OCI-LY7 (cell line): Measurements from ENCODE around the gene HEMGN. TPM values are rescaled to one million over a fixed set of nuclear protein-coding genes. Genes with fewer than 3 reads are reported as not detected.
A peak's percentile ranks its signal among the peaks of the same experiment; 100 is the strongest.

Experiments
- BruUV-seq: library from RNA; stranded (reverse); fragments of 400-500 nt; replicated peaks from 2 replicates; lab custom pipeline; 2021; lab: Mats Ljungman, UMichigan
- CTCF ChIA-PET: fragments of 300-600 bp; sonication (Branson Sonifier 250); formaldehyde crosslinking; loops from one replicate; lab custom pipeline; 2022; ENCODE audit warnings: antibody characterized with exemption; ENCODE audit not compliant: unreplicated experiment; lab: Charles Lee
- POLR2A ChIA-PET: fragments of 300-600 bp; sonication (Branson Sonifier 250); formaldehyde crosslinking; loops from one replicate; lab custom pipeline; 2022; ENCODE audit warnings: antibody characterized with exemption; lab: Charles Lee
- DNase-seq: peaks from one replicate; pipeline ENCODE4 v3.0.0-alpha.2; 2015; ENCODE audit warnings: low spot score
- H2AFZ ChIP-seq: fragments of 200-600 bp; sonication (generic), shearing (Covaris generic); 2 replicates; pipeline ENCODE4 v1.6.1; 2014; ENCODE audit warnings: mild to moderate bottlenecking, antibody characterized with exemption, low read length, moderate library complexity
- H3K27ac ChIP-seq: fragments of 200-600 bp; sonication (generic); 2 replicates; pipeline ENCODE4 v1.5.1; 2014; ENCODE audit warnings: mixed run types, low read depth, mild to moderate bottlenecking, moderate library complexity, low read length, inconsistent platforms; ENCODE audit not compliant: poor library complexity, severe bottlenecking
- H3K36me3 ChIP-seq: fragments of 200-600 bp; sonication (generic); 2 replicates; pipeline ENCODE4 v1.6.1; 2014; ENCODE audit warnings: mild to moderate bottlenecking, antibody characterized with exemption, low read length, moderate library complexity, mixed read lengths; ENCODE audit not compliant: insufficient read depth
- H3K4me1 ChIP-seq: fragments of 200-600 bp; sonication (generic); 2 replicates; pipeline ENCODE4 v1.5.1; 2014; ENCODE audit warnings: mild to moderate bottlenecking, low read length; ENCODE audit not compliant: insufficient read depth, poor library complexity, severe bottlenecking
- H3K4me2 ChIP-seq: fragments of 200-600 bp; sonication (generic); 2 replicates; pipeline ENCODE4 v1.6.1; 2014; ENCODE audit warnings: mild to moderate bottlenecking, low read length
- H3K4me3 ChIP-seq: fragments of 200-600 bp; sonication (generic); 2 replicates; pipeline ENCODE4 v1.5.1; 2014; ENCODE audit warnings: mild to moderate bottlenecking, low read depth, low read length; ENCODE audit not compliant: poor library complexity, severe bottlenecking
- H3K79me2 ChIP-seq: fragments of 200-600 bp; sonication (generic); 2 replicates; pipeline ENCODE4 v1.6.1; 2016; ENCODE audit warnings: low read depth, mild to moderate bottlenecking, low read length, moderate library complexity, mixed read lengths; ENCODE audit not compliant: insufficient read depth
- H3K9me2 ChIP-seq: fragments of 200-600 bp; sonication (generic); 2 replicates; pipeline ENCODE4 v1.6.1; 2016; ENCODE audit warnings: mild to moderate bottlenecking, low read length, mixed read lengths; ENCODE audit not compliant: insufficient read depth
- H3K9me3 ChIP-seq: fragments of 200-600 bp; sonication (generic); 2 replicates; pipeline ENCODE4 v1.6.1; 2014; ENCODE audit warnings: mild to moderate bottlenecking, mixed run types, low read length, mixed read lengths
- H4K20me1 ChIP-seq: fragments of 200-600 bp; sonication (generic); 2 replicates; pipeline ENCODE4 v1.6.1; 2014; ENCODE audit warnings: mild to moderate bottlenecking, antibody characterized with exemption, low read length, moderate library complexity, mixed read lengths; ENCODE audit not compliant: insufficient read depth
- EZH2phosphoT487 ChIP-seq: fragments of 200-600 bp; sonication (generic); IDR thresholded peaks from 2 replicates; pipeline ENCODE4 v1.6.1; 2018; ENCODE audit warnings: low read depth, borderline replicate concordance, mild to moderate bottlenecking, mixed run types, antibody characterized with exemption, low read length, moderate library complexity, mixed read lengths
- intact Hi-C: fragments of 100-400 bp; cut with micrococcal nuclease; formaldehyde crosslinking; loops from one replicate; pipeline ENCODE4 v1.10.0; 2022; ENCODE audit not compliant: unreplicated experiment
- total RNA-seq, 2 experiments: library from RNA; depleted of rRNA in 1 of 2; stranded (reverse); fragments of >200 nt in 1 of 2; shearing (Covaris generic) in 1 of 2; gene quantifications; 2 replicates each; pipeline ENCODE4 v1.2.3, GENCODE V29; 2014 to 2022
- TF ChIP-seq, protein P1 (sequence below): fragments of 200-600 bp; sonication (generic); conservative IDR thresholded peaks from 2 replicates; pipeline ENCODE4 v1.5.1; 2014; ENCODE audit warnings: mild to moderate bottlenecking, antibody characterized with exemption, low read length, moderate library complexity, mixed read lengths

Gene HEMGN
- total RNA-seq, 2 experiments from 2014 or later = 3.8 to 5.4 TPM

DNA sequence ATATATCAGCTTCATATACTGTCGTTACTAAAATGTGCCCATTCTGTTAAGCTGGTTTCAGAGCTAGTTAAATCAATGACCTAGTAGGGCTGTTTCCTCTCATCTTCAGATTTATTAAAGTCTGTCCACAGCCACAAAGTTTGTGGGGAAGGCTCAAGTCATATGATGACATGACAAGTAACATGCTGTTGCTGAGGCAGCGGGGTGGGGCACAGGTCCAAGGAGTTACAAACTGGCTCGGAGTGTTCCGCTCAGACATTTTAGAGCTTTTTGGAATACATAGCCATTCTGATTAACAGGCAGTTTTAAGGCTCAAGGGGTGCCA is 42.5 kb upstream of the HEMGN start:
- ChIA-PET CTCF (interaction anchor here (0.7 to 1.2 kb wide), 3 partner anchors 17 to 46 kb away, joined by 3 to 5 read pairs (median 3); no protein-coding TSS in a partner anchor), POLR2A (interaction anchor here (0.5 to 4.5 kb wide), 10 partner anchors 9 to 121 kb away, joined by 3 to 39 read pairs (median 4); partner anchors contain the start of gene NANS)
- no peak for DNase-seq
- intact Hi-C loops = no loop called here
- Histone ChIP-seq H3K4me3 (no peak overlapping the region), H2AFZ (peak overlapping the region; percentile 20; the same call in 1 of the 2 replicates), H3K36me3 (peaks cover 12% of the 10 kb centered on the region; the same call in 1 of the 2 replicates), H4K20me1 (no peaks in the 10 kb centered on the region), H3K79me2 (peaks cover 33% of the 10 kb centered on the region), H3K4me1 (peaks cover 41% of the 10 kb centered on the region), H3K9me2 (no peaks in the 10 kb centered on the region), H3K27ac (peak overlapping the region; percentile 84), H3K4me2 (peak overlapping the region; percentile 87), H3K9me3 (no peaks in the 10 kb centered on the region)
- BruUV-seq = no TSS peak
- TF ChIP-seq, protein P1, sequence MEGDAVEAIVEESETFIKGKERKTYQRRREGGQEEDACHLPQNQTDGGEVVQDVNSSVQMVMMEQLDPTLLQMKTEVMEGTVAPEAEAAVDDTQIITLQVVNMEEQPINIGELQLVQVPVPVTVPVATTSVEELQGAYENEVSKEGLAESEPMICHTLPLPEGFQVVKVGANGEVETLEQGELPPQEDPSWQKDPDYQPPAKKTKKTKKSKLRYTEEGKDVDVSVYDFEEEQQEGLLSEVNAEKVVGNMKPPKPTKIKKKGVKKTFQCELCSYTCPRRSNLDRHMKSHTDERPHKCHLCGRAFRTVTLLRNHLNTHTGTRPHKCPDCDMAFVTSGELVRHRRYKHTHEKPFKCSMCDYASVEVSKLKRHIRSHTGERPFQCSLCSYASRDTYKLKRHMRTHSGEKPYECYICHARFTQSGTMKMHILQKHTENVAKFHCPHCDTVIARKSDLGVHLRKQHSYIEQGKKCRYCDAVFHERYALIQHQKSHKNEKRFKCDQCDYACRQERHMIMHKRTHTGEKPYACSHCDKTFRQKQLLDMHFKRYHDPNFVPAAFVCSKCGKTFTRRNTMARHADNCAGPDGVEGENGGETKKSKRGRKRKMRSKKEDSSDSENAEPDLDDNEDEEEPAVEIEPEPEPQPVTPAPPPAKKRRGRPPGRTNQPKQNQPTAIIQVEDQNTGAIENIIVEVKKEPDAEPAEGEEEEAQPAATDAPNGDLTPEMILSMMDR = no peak
- TF ChIP-seq EZH2phosphoT487 = no peak

DNA sequence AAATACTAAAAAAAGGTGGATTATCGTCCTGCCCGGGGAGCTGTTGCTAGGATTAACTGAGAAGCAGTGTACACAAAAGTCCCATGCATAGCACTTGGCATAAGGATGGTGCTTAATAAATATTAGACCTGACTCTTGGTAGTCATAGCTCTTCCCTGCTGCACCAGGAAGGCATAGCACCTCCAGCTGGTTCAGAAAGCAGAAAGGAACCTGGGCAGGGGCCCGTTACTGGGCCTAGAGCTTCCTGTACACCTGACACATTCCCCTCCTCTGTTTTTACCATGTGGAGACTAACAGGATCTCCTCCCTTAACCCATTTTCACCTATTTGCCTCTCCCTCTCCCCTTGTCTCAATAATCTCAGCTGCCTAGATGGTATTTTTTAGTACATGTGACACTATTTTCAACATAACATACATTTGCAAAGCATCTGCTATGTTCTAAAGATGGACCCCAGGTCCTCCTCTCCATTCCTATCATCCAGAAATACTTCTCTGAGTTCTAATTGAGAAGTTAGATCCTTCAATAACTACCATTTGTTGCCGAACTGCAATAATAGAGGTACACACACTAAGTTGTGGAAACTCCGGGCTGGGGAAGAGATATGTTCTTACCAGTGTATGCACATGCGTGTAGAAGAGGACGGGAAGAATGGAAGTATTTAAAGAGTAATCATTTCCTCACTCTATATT is 42.0 kb upstream of the HEMGN start:
- Histone ChIP-seq H3K4me3 (no peak overlapping the region), H2AFZ (peak overlapping the region; percentile 20; the same call in 1 of the 2 replicates), H3K4me1 (peaks cover 36% of the 10 kb centered on the region), H3K36me3 (peaks cover 8% of the 10 kb centered on the region; the same call in 1 of the 2 replicates), H3K9me2 (no peaks in the 10 kb centered on the region), H4K20me1 (no peaks in the 10 kb centered on the region), H3K79me2 (peaks cover 28% of the 10 kb centered on the region), H3K4me2 (peak overlapping the region; percentile 87), H3K27ac (peak overlapping the region; percentile 84), H3K9me3 (no peaks in the 10 kb centered on the region)
- no TSS peak for BruUV-seq
- intact Hi-C loops = no loop called here
- ChIA-PET POLR2A (interaction anchor here (0.5 to 4.5 kb wide), 14 partner anchors 9 to 122 kb away, joined by 3 to 39 read pairs (median 4); partner anchors contain the start of genes NANS and TRMO), CTCF (interaction anchor here (0.7 to 1.2 kb wide), 4 partner anchors 17 to 57 kb away, joined by 3 to 5 read pairs (median 4); partner anchors contain the start of gene TRMO)
- peak; percentile 57 for DNase-seq
- TF ChIP-seq, protein P1 = no peak; the same call in 1 of the 2 replicates
- no peak for TF ChIP-seq EZH2phosphoT487
